GM21526 (cell line): Measurements from ENCODE around the gene SV2C.

Experiments
- ATAC-seq: cut with Tn5 transposase; IDR thresholded peaks from one replicate; pipeline ENCODE4 v1.9.1; 2021; ENCODE audit warnings: moderate library complexity; ENCODE audit not compliant: unreplicated experiment, low FRiP score

The SV2C gene

DNA sequence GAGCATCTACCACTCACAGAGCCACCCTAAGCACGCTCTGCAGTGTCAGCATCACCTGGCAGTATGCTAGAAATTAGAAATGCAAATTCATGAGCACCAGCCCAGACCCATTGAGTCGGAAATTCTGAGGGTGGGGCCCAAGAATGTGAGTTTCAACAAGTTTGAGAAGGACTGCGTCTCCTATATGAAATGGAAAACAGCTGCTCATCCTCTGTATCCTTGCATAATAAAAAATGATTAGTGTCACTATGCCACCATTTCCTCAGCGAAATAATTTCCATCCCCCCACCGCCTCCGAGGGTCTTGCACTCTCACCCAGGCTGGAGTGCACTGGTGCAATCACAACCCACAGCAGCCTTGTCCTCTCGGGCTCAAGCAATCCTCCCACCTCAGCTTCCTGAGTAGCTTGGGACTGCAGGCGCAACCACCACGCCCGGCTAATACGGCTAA lies 318.6 kb downstream of the SV2C start:
- ATAC-seq, result peak; percentile 29

DNA sequence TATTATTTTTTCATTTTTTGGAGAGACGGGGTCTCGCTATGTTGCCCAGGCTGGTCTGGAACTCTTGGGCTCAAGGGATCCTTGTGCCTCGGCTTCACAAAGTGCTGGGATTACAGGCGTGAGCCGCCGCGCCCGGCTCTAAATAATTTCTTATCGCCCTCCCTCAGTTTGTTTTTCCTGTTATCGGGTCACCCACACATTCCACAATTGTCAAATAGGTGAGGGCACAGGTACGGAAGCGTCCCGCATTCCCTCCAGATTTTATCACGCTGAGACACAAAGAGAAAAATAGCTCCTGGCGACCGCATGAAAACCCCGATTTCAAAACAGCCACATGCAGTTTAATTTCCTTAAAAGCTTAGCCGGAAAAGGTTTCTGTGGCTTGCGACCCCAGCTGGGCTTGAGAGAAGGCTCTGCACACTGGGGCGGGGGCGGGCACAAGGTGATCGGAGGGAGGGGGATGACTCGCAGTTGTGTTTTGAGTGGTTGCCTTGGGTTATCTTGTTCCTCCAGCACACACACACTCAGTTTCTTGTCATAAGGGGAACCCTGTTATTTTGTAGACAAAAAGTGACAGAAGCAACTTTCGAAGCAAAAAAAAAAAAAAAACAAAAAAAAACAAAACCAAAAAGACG lies 319.2 kb downstream of the SV2C start:
- peak; percentile 40 for ATAC-seq

DNA sequence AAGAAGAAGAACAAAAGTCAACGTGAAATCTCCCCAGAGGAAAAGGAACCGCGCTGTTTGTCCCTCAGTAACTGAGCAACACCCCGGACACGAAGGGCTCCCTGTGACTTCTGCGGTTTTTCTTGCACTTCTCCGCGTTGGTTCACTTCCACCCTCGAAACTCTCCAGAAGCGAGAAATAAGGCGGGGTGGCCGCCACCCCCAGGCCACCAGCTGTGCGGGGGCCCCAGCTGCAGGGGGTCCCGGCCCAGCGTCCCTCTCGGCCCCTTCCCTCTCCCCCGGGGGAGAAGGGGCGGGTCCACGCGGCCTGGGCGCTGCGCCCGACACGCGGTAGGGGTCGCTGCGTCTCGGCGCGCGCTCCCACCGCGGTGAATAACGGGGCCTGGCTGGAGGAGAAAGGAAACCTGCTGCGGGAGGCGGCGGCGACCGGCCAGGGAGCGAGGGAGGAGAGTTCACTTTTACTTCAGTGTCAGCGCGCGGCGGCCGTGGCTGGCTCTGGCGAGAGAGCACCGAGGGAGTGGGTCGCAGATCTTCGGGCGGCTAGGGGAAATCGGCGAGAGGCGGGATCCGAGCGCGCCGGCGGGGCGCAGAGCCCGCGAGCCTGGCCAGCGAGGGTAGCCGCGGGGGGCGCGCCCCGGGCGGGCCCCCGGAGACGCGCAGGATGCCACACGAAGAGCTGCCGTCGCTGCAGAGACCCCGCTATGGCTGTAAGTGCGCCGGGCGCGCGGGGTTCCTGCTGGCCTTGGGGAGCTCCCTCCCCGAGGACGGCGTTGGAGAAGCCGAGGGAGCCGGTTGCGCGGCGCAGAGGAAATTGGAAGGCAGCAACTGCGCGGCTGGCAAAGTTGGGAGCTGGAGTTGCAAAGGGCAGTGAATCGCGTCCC lies 319.9 kb downstream of the SV2C start, which contains the start of gene IQGAP2:
Gene IQGAP2 (plus strand): TSS at position 400 of the 880 bp plus-strand sequence. CDS start 261 bp downstream, at position 661.
- peak; percentile 63 for ATAC-seq
